ENCODE measurements around the gene C3orf62. TPM values are rescaled to one million over a fixed set of nuclear protein-coding genes. Genes with fewer than 3 reads are reported as not detected.

Gene C3orf62
- total and polyA plus RNA-seq, 9 of the 15 experiments (the other 6 are each of a cell fraction or from before 2014, with no cell fraction given) = 1.3 to 5.7 (median 3.4) TPM

DNA sequence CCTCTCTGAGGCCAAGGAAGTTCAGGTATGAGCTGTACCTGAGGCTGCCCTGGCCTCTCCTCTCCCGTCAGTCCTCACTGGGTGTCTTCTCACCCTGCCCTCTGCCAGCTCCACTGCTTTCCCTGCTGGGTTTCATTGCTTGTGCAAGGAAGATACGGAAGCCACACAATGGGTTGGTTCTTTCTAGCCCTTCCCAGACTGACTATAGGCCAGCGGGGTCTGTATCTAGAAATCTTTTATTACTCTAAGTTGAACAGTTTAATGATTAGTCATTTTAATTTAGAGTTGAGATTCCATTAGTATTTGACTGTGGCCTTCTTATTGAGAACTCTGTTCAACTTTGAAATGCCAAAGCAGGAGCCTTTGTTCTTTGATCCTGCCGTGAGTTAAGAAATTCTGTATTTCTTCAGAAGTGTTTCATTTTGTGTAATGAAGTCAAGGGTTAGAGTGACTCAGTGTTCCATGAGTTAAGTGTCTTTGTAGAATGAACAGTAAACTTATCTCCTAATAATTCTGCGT is 16.2 kb downstream of the C3orf62 start:
- Histone ChIP-seq H3K27ac (ENCODE audit: extremely low read depth, low read depth, low read length) (no peak overlapping the region), H4K20me1 (replicated peaks; ENCODE audit: control insufficient read depth, insufficient read depth, low read length) (no peaks in the 10 kb centered on the region), H3K79me2 (ENCODE audit: control insufficient read depth, insufficient read depth, low read length) (no peaks in the 10 kb centered on the region), H3K27me3 (ENCODE audit: control insufficient read depth in 2 of 2, insufficient read depth in 2 of 2, low read length in 2 of 2) (no peaks in the 10 kb centered on the region), H2AFZ (ENCODE audit: low read depth, low read length) (no peak overlapping the region), H3K9ac (ENCODE audit: insufficient read depth in 1 of 2, low read depth in 2 of 2, low read length in 2 of 2) (peak overlapping the region in 1 of 2 experiments; percentile 35; a peak in 1 of 4 replicates), H3K9me1 (ENCODE audit: control insufficient read depth, insufficient read depth, low read length) (no peaks in the 10 kb centered on the region), H3K4me1 (replicated peaks in 1 of 2; ENCODE audit: control insufficient read depth in 2 of 2, insufficient read depth in 2 of 2, low read length in 2 of 2) (no peaks in the 10 kb centered on the region; a peak in 1 of 5 replicates), H3K4me3 (no peak overlapping the region), H3K36me3 (ENCODE audit: control insufficient read depth, insufficient read depth, low read length) (no peaks in the 10 kb centered on the region), H3K4me2 (ENCODE audit: insufficient read depth, low read length) (no peak overlapping the region), H3K9me3 (replicated peaks; ENCODE audit: control insufficient read depth, insufficient read depth, low read depth, low read length) (no peaks in the 10 kb centered on the region)
- in situ Hi-C loops (cut with MboI) (no loop called here), intact Hi-C loops (cut with micrococcal nuclease) (no loop called here)
- FAIRE-seq (no peak), ATAC-seq (no peak), DNase-seq (ENCODE audit: extremely low read depth in 1 of 4, low spot score in 3 of 4) (no peak)
- CTCF ChIA-PET (ENCODE audit: low intra/inter-chr PET ratio) = no interaction called here
- POLR2A ChIA-PET = no interaction called here
- no TSS peak for BruUV-seq (replicated peaks)
- WGBS (ENCODE audit: insufficient coverage, low coverage, missing lambda C conversion rate) = 68% methylated on average over 4 of the region's 5 CpGs
- no peak for TF ChIP-seq KLF13 (tag; IDR thresholded peaks at IDR 0.05; ENCODE audit: borderline replicate concordance, low read depth)
- TF ChIP-seq SMAD4 (CRISPR knock-in tag; conservative IDR thresholded peaks at IDR 0.05) = no peak
- no peak for TF ChIP-seq SREBF1 (IDR thresholded peaks at IDR 0.05; ENCODE audit: borderline replicate concordance, low read depth, low read length)
- TF ChIP-seq, protein P1, sequence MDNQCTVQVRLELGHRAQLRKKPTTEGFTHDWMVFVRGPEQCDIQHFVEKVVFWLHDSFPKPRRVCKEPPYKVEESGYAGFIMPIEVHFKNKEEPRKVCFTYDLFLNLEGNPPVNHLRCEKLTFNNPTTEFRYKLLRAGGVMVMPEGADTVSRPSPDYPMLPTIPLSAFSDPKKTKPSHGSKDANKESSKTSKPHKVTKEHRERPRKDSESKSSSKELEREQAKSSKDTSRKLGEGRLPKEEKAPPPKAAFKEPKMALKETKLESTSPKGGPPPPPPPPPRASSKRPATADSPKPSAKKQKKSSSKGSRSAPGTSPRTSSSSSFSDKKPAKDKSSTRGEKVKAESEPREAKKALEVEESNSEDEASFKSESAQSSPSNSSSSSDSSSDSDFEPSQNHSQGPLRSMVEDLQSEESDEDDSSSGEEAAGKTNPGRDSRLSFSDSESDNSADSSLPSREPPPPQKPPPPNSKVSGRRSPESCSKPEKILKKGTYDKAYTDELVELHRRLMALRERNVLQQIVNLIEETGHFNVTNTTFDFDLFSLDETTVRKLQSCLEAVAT (IDR thresholded peaks at IDR 0.05) = no peak
- TF ChIP-seq DPF2 (IDR thresholded peaks at IDR 0.05) = no peak
- TF ChIP-seq, protein P2, sequence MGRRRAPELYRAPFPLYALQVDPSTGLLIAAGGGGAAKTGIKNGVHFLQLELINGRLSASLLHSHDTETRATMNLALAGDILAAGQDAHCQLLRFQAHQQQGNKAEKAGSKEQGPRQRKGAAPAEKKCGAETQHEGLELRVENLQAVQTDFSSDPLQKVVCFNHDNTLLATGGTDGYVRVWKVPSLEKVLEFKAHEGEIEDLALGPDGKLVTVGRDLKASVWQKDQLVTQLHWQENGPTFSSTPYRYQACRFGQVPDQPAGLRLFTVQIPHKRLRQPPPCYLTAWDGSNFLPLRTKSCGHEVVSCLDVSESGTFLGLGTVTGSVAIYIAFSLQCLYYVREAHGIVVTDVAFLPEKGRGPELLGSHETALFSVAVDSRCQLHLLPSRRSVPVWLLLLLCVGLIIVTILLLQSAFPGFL (CRISPR knock-in tag; IDR thresholded peaks at IDR 0.05) = no peak
- TF ChIP-seq, protein P3, sequence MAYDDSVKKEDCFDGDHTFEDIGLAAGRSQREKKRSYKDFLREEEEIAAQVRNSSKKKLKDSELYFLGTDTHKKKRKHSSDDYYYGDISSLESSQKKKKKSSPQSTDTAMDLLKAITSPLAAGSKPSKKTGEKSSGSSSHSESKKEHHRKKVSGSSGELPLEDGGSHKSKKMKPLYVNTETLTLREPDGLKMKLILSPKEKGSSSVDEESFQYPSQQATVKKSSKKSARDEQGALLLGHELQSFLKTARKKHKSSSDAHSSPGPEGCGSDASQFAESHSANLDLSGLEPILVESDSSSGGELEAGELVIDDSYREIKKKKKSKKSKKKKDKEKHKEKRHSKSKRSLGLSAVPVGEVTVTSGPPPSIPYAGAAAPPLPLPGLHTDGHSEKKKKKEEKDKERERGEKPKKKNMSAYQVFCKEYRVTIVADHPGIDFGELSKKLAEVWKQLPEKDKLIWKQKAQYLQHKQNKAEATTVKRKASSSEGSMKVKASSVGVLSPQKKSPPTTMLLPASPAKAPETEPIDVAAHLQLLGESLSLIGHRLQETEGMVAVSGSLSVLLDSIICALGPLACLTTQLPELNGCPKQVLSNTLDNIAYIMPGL (CRISPR knock-in tag; IDR thresholded peaks at IDR 0.05) = no peak
- TF ChIP-seq, protein P4, sequence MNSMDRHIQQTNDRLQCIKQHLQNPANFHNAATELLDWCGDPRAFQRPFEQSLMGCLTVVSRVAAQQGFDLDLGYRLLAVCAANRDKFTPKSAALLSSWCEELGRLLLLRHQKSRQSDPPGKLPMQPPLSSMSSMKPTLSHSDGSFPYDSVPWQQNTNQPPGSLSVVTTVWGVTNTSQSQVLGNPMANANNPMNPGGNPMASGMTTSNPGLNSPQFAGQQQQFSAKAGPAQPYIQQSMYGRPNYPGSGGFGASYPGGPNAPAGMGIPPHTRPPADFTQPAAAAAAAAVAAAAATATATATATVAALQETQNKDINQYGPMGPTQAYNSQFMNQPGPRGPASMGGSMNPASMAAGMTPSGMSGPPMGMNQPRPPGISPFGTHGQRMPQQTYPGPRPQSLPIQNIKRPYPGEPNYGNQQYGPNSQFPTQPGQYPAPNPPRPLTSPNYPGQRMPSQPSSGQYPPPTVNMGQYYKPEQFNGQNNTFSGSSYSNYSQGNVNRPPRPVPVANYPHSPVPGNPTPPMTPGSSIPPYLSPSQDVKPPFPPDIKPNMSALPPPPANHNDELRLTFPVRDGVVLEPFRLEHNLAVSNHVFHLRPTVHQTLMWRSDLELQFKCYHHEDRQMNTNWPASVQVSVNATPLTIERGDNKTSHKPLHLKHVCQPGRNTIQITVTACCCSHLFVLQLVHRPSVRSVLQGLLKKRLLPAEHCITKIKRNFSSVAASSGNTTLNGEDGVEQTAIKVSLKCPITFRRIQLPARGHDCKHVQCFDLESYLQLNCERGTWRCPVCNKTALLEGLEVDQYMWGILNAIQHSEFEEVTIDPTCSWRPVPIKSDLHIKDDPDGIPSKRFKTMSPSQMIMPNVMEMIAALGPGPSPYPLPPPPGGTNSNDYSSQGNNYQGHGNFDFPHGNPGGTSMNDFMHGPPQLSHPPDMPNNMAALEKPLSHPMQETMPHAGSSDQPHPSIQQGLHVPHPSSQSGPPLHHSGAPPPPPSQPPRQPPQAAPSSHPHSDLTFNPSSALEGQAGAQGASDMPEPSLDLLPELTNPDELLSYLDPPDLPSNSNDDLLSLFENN (IDR thresholded peaks at IDR 0.05; ENCODE audit: low read depth in 2 of 2, low read length in 2 of 2) = no peak
- TF ChIP-seq, protein P5, sequence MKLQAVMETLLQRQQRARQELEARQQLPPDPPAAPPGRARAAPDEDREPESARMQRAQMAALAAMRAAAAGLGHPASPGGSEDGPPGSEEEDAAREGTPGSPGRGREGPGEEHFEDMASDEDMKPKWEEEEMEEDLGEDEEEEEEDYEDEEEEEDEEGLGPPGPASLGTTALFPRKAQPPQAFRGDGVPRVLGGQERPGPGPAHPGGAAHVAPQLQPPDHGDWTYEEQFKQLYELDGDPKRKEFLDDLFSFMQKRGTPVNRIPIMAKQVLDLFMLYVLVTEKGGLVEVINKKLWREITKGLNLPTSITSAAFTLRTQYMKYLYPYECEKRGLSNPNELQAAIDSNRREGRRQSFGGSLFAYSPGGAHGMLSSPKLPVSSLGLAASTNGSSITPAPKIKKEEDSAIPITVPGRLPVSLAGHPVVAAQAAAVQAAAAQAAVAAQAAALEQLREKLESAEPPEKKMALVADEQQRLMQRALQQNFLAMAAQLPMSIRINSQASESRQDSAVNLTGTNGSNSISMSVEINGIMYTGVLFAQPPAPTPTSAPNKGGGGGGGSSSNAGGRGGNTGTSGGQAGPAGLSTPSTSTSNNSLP (IDR thresholded peaks at IDR 0.05; ENCODE audit: borderline replicate concordance, low read depth, low read length) = no peak
- no peak for TF ChIP-seq HCFC1 (IDR thresholded peaks at IDR 0.05; ENCODE audit: low read depth, low read length)
- no peak for TF ChIP-seq CSDE1 (IDR thresholded peaks at IDR 0.05)
